22Rv1 (cell line): ENCODE measurements around the gene PER2.

ENCODE experiments used
- CTCF ChIP-seq: fragments of 450-650 bp; IDR thresholded peaks from 2 replicates; pipeline ENCODE4 v1.5.1; 2017; ENCODE audit warnings: mild to moderate bottlenecking
- ZFX ChIP-seq: fragments of 450-650 bp; IDR thresholded peaks from 2 replicates; pipeline ENCODE4 v1.6.1; 2017; ENCODE audit warnings: antibody characterized with exemption, borderline replicate concordance

GRCh38 chr2:238216651-238217184 lies 71.7 kb downstream of the PER2 start:
- no peak for TF ChIP-seq CTCF
- no peak for TF ChIP-seq ZFX
